ENCODE results near the gene ATP5PB. TPM values are rescaled to one million over a fixed set of nuclear protein-coding genes. Genes with fewer than 3 reads are reported as not detected.

ATP5PB gene
- total RNA-seq, 1 donor from 2014 or later = 155 TPM

DNA sequence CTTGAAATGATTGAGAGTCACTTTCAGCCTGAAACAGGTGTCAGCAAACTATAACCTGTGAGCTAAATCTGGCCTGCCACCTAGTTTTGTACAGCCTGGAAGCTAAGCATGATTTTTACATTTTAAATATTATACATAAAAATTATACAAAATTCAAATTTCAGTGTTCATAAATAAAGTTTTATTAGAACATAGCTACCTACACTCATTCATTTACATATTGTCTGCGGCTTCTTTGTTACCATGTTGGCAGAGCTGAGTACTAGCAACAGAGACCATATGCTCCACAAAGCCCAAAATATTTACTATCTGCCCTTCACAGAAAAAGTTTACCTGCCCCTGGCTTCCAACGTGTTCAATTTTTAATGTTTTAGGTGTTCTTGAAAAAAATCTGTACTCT lies 16.5 kb downstream of the ATP5PB start:
- no peak overlapping the region for H3K4me3 Mint-ChIP-seq
- no peaks in the 10 kb centered on the region for H3K9me3 Mint-ChIP-seq
- DNase-seq (ENCODE audit: low spot score in 2 of 2, unreplicated experiment in 2 of 2) = no peak
- no peaks in the 10 kb centered on the region for H3K27me3 Mint-ChIP-seq (ENCODE audit: low read depth)
- TF ChIP-seq, protein P1, sequence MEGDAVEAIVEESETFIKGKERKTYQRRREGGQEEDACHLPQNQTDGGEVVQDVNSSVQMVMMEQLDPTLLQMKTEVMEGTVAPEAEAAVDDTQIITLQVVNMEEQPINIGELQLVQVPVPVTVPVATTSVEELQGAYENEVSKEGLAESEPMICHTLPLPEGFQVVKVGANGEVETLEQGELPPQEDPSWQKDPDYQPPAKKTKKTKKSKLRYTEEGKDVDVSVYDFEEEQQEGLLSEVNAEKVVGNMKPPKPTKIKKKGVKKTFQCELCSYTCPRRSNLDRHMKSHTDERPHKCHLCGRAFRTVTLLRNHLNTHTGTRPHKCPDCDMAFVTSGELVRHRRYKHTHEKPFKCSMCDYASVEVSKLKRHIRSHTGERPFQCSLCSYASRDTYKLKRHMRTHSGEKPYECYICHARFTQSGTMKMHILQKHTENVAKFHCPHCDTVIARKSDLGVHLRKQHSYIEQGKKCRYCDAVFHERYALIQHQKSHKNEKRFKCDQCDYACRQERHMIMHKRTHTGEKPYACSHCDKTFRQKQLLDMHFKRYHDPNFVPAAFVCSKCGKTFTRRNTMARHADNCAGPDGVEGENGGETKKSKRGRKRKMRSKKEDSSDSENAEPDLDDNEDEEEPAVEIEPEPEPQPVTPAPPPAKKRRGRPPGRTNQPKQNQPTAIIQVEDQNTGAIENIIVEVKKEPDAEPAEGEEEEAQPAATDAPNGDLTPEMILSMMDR (IDR thresholded peaks at IDR 0.05; ENCODE audit: unreplicated experiment) = no peak
- peaks cover 23% of the 10 kb centered on the region for H3K36me3 Mint-ChIP-seq
- H3K27ac Mint-ChIP-seq = no peak overlapping the region
- peaks cover 8% of the 10 kb centered on the region for H3K4me1 Mint-ChIP-seq

GRCh38 chr1:111466480-111466879 lies 17.2 kb downstream of the ATP5PB start:
- Mint-ChIP-seq H3K27me3 (ENCODE audit: low read depth) (no peaks in the 10 kb centered on the region), H3K4me1 (peaks cover 8% of the 10 kb centered on the region), H3K9me3 (no peaks in the 10 kb centered on the region), H3K27ac (no peak overlapping the region), H3K36me3 (peaks cover 21% of the 10 kb centered on the region), H3K4me3 (no peak overlapping the region)
- TF ChIP-seq, protein P1 (IDR thresholded peaks at IDR 0.05; ENCODE audit: unreplicated experiment) = no peak
- DNase-seq (ENCODE audit: low spot score in 2 of 2, unreplicated experiment in 2 of 2) = no peak

GRCh38 chr1:111467865-111468716 lies 18.8 kb downstream of the ATP5PB start:
- no peak overlapping the region for H3K27ac Mint-ChIP-seq
- TF ChIP-seq, protein P1 (IDR thresholded peaks at IDR 0.05; ENCODE audit: unreplicated experiment) = no peak
- no peaks in the 10 kb centered on the region for H3K27me3 Mint-ChIP-seq (ENCODE audit: low read depth)
- H3K36me3 Mint-ChIP-seq = peaks cover 21% of the 10 kb centered on the region
- peaks cover 4% of the 10 kb centered on the region for H3K4me1 Mint-ChIP-seq
- H3K4me3 Mint-ChIP-seq = no peak overlapping the region
- DNase-seq (ENCODE audit: low spot score in 2 of 2, unreplicated experiment in 2 of 2) = no peak
- no peaks in the 10 kb centered on the region for H3K9me3 Mint-ChIP-seq

GRCh38 chr1:111468717-111469100 lies 19.4 kb downstream of the ATP5PB start:
- TF ChIP-seq, protein P1 (IDR thresholded peaks at IDR 0.05; ENCODE audit: unreplicated experiment) = no peak
- Mint-ChIP-seq H3K36me3 (peaks cover 20% of the 10 kb centered on the region), H3K4me1 (no peaks in the 10 kb centered on the region), H3K27me3 (ENCODE audit: low read depth) (no peaks in the 10 kb centered on the region), H3K4me3 (no peak overlapping the region), H3K9me3 (no peaks in the 10 kb centered on the region), H3K27ac (no peak overlapping the region)
- no peak for DNase-seq (ENCODE audit: low spot score in 2 of 2, unreplicated experiment in 2 of 2)

- Mint-ChIP-seq H3K27me3 (ENCODE audit: low read depth) (no peaks in the 10 kb centered on the region), H3K36me3 (peaks cover 17% of the 10 kb centered on the region), H3K4me3 (no peak overlapping the region)
Observed at GRCh38 chr1:111469539-111469938, 20.3 kb downstream of the ATP5PB start.

More at GRCh38 chr1:111469539-111469938, 20.3 kb downstream of the ATP5PB start:
- Mint-ChIP-seq H3K9me3 (no peaks in the 10 kb centered on the region), H3K4me1 (no peaks in the 10 kb centered on the region), H3K27ac (no peak overlapping the region)
- no peak for DNase-seq (ENCODE audit: low spot score in 2 of 2, unreplicated experiment in 2 of 2)
- TF ChIP-seq, protein P1 (IDR thresholded peaks at IDR 0.05; ENCODE audit: unreplicated experiment) = no peak
